Measurements from ENCODE around the gene MNT. TPM values are rescaled to one million over a fixed set of nuclear protein-coding genes. Genes with fewer than 3 reads are reported as not detected.

MNT gene
- total RNA-seq, 1 experiment from 2014 or later: 9.0 TPM

DNA sequence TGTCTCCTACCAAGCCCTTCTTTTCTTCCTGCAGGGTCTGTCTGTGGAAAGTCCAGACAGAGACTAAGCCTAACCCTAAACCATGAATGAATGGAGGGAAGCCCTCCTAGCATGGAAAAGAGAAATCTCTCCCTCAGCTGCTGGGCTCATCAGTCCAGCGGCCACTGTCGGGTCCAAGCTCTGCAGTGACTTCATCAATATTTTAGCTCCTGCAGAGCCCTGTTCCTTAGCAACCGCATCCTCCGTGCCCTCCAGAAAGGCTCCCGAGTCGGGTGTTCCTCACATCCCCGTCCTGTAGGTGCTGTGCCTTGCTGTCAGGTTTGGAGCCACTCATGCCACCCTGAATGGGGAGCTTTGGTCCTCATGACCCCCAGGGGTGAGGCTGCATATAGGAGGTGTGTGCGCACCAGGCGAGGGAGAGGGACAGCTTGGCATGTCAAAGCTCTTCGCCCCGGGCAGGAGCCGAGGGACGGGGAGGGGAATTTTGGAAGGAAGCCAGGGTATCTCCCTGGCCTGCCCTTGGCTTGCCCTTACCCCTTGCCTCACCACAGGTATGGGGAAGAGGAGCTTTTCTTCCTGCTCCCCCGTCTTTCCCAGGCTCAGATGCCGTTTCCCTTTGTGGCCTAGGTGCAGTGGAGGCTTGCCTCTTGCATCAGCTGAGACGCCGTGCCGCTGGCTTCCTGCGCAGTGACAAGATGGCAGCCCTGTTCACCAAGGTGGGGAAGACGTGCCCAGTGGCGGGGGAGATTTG lies 39.7 kb downstream of the MNT start:
- Histone ChIP-seq H3K36me3 (replicated peaks; ENCODE audit: control insufficient read depth, insufficient read depth, low read length) (peaks cover 2% of the 10 kb centered on the region), H3K27me3 (ENCODE audit: control insufficient read depth, insufficient read depth, low read length) (no peaks in the 10 kb centered on the region), H3K4me3 (ENCODE audit: insufficient read depth, low read depth, low read length) (no peak overlapping the region)
- no peak for DNase-seq

DNA sequence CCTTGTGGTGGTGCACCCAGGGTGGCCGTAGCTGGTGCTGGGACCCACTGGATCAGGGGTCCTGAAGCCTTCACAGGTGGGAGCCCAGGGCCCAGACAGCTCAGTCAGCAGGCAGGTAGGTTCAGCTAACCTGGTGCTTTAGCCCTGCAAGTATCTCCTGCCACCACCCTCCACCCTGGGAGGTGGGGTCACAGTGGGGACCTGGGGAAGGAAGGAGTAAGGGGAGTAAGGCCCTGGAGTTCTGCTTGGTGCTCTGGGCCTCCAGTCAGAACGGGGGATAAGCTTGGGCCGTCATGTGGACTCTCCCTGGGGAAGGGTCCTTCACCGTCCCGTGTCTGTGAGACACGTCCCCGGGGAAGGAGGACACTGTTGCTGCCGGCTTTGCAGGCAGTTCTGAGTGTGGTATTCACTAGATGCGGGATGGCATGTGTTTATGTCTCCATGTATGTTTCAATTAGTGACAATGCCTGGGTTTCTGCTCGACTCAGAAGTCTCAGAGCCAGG lies 42.9 kb downstream of the MNT start:
- Histone ChIP-seq H3K27me3 (ENCODE audit: control insufficient read depth, insufficient read depth, low read length) (no peaks in the 10 kb centered on the region), H3K4me3 (ENCODE audit: insufficient read depth, low read depth, low read length) (no peak overlapping the region), H3K36me3 (replicated peaks; ENCODE audit: control insufficient read depth, insufficient read depth, low read length) (no peaks in the 10 kb centered on the region)
- DNase-seq: no peak

DNA sequence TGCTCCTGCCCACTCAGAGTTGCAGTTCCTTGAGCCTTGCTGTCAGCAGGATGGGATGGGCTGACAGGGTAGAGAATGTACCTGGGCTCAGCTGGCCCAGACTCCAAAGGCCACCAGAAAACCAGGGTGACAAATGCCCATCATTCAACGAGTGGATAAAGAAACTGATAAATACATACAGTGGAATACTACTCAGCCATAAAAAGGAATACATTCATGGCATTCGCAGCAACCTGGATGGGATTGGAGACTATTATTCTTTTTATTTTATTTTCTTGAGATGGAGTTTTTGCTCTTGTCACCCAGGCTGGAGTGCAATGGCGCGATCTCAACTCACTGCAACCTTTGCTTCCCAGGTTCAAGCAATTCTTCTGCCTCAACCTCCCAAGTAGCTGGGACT lies 43.6 kb downstream of the MNT start:
- no peaks in the 10 kb centered on the region for H3K27me3 ChIP-seq (ENCODE audit: control insufficient read depth, insufficient read depth, low read length)
- no peak overlapping the region for H3K4me3 ChIP-seq (ENCODE audit: insufficient read depth, low read depth, low read length)
- no peak for DNase-seq
- H3K36me3 ChIP-seq (replicated peaks; ENCODE audit: control insufficient read depth, insufficient read depth, low read length): no peaks in the 10 kb centered on the region

DNA sequence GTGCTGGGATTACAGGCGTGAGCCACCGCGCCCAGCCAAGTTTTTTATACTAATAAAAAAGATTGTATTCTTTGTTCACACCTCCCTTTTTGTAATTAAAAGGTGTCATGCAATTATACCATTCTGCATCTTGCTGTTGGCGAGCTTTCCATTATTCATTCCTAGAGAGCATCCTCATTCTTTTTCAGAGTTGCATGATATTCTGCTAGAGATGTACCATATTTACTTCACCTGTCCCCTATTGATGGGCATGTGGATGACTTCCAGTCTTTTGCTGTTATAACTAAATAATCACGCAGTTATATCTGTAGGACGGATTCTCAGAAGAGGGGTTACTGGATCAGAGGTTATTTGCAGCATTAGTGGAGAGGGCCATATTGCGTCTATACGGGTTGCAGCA lies 46.5 kb downstream of the MNT start:
- Histone ChIP-seq H3K4me3 (ENCODE audit: insufficient read depth, low read depth, low read length) (no peak overlapping the region), H3K36me3 (replicated peaks; ENCODE audit: control insufficient read depth, insufficient read depth, low read length) (no peaks in the 10 kb centered on the region), H3K27me3 (ENCODE audit: control insufficient read depth, insufficient read depth, low read length) (no peaks in the 10 kb centered on the region)
- DNase-seq: no peak

DNA sequence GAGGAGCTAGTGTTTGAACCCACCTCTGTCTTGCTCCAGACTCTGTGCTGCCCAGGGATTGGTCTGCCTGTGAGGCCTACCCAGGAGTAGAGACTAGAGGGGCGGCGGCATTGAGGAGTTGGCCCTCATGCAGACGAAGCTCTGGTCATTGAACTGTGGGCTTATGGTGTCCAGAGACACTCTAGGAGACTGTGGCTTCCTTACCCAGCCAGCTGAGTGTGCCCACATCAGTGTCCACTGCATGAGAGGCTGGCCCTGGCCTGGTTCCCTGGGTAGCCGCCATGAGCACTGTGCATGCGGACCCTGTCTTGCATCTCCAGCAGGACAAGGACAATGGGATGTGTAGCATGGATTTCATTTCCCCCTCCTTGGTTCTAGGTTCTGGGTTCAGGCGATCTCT lies 49.6 kb downstream of the MNT start:
- Histone ChIP-seq H3K27me3 (ENCODE audit: control insufficient read depth, insufficient read depth, low read length) (no peaks in the 10 kb centered on the region), H3K36me3 (replicated peaks; ENCODE audit: control insufficient read depth, insufficient read depth, low read length) (no peaks in the 10 kb centered on the region)
- no peak for DNase-seq

DNA sequence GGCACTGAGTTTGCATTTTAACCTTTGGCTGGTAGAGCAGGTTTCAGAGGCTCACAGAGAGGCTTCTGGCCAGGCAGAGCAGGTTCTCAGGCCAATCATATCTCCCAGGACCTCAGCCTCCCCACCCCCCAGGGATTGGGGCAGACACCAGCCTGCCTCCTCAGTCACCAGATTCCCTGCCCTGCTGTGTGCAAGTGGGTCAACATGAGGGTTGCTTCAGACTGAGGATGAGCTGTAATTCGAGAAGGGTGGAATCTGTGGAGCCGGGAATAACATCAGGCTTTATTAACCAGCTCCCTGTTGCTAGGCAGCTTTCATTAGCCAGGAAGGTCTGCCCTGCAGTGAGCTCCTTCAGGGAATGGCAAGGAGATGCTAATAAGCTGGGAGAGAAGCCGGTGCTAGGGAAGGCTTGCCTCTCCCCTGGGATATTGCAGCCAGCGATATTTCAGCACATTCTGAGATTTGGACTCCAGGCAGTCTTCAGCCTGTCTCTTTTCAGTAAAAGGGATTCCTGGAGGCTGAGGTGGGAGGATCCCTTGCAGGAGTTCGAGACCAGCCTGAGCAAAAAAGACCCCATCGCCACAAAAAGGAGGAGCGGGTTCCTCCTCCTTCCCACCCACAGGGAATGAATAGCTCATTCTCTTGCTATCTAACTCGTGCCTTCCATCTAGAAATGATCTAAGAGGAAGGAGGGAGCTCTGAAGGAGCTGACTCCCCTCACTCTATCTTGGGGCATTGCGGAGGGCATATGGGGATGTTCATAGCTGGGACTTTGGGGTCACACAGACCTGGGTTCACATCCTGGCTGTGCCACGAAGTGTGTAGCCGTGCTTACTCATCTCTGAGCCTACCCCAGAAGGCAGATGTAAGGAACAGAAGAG lies 52.8 kb downstream of the MNT start:
- Histone ChIP-seq H3K27me3 (ENCODE audit: control insufficient read depth, insufficient read depth, low read length) (no peaks in the 10 kb centered on the region), H3K36me3 (replicated peaks; ENCODE audit: control insufficient read depth, insufficient read depth, low read length) (no peaks in the 10 kb centered on the region; the same call in 1 of the 2 replicates), H3K4me3 (ENCODE audit: insufficient read depth, low read depth, low read length) (no peak overlapping the region)
- DNase-seq: peak; percentile 92

More for the DNA sequence above, 49.6 kb downstream of the MNT start:
- H3K4me3 ChIP-seq (ENCODE audit: insufficient read depth, low read depth, low read length): no peak overlapping the region

DNA sequence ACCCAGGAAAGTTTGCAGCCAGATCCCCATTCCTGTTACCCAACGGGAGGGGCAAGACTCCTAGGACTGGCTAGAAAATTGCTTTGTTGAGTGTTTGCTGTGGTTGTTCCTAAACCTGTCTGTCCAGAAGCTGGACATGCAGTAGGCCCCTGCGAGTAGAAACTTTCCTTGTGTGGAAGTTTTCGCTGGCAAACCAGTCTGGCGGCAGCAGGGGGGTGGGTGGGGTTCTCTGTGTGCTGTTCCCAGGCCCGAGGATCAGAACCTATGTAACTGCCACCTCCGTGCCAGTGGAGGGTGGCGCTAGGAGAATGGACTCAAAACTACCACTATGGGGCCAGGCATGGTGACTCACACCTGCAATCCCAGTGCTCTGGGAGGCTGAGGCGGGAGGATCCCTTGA lies 54.4 kb downstream of the MNT start:
- Histone ChIP-seq H3K4me3 (ENCODE audit: insufficient read depth, low read depth, low read length) (no peak overlapping the region), H3K36me3 (replicated peaks; ENCODE audit: control insufficient read depth, insufficient read depth, low read length) (no peaks in the 10 kb centered on the region; the same call in 1 of the 2 replicates), H3K27me3 (ENCODE audit: control insufficient read depth, insufficient read depth, low read length) (no peaks in the 10 kb centered on the region)
- no peak for DNase-seq

DNA sequence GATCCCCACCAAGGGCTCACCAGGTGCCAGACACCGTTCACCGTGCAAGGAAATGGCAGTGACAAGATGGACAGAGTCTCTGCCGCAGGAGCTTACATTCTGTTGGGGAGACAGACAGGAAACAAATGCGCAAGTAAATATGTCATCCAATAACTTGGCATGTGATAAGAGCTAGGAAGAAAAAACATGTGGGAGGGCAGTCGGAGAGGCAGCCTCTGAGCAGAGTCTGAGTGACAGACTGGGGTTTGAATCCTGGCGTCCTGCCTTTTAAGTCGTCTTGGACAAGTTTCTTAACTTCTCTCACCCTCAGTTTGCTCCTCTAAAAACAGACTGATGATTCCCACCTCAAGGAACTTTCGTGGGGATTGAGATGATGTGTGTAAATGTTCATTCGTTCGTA lies 56.3 kb downstream of the MNT start:
- H3K27me3 ChIP-seq (ENCODE audit: control insufficient read depth, insufficient read depth, low read length): no peaks in the 10 kb centered on the region
- DNase-seq: no peak
- no peak overlapping the region for H3K4me3 ChIP-seq (ENCODE audit: insufficient read depth, low read depth, low read length)
- H3K36me3 ChIP-seq (replicated peaks; ENCODE audit: control insufficient read depth, insufficient read depth, low read length): no peaks in the 10 kb centered on the region; the same call in 1 of the 2 replicates

DNA sequence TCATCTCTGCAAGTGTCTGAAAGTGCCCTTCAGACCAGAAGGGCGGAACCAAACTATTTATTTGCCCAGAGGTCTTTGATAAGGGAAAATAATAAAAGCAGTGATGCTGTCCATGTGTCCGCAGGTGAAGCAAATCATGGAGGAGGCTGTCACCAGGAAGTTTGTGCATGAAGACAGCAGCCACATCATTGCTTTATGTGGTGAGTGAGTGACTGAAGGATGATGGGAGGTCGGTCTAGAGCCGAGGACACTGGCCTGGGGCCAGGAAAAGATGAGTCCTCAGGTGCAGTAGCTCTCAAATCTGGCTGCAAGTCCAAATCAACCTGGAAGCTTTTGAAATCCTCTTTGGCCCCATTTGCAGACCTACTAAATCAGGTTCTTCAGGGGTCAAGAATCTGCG lies 57.4 kb downstream of the MNT start:
- H3K4me3 ChIP-seq (ENCODE audit: insufficient read depth, low read depth, low read length): no peak overlapping the region
- DNase-seq: no peak
- H3K36me3 ChIP-seq (replicated peaks; ENCODE audit: control insufficient read depth, insufficient read depth, low read length): no peaks in the 10 kb centered on the region; the same call in 1 of the 2 replicates
- H3K27me3 ChIP-seq (ENCODE audit: control insufficient read depth, insufficient read depth, low read length): no peaks in the 10 kb centered on the region

DNA sequence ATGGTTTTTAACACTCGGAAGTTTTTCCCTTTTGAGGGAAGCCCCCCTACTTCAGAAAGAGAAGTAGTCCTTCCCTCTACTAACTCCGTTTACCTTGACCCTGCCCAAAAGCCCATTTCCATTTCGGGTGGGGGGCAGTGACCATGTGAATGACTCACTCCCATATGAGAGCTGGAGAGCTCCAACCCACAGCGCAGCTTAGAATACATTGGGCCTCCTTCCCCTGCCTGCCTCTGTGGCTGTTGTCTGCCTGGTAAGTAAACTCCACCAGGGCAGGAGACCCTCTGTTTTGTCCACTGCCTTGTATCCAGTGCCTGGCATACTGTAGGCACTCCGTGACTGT lies 62.6 kb downstream of the MNT start:
- peaks cover 20% of the 10 kb centered on the region for H3K36me3 ChIP-seq (replicated peaks; ENCODE audit: control insufficient read depth, insufficient read depth, low read length)
- DNase-seq: peak; percentile 73
- H3K27me3 ChIP-seq (ENCODE audit: control insufficient read depth, insufficient read depth, low read length): no peaks in the 10 kb centered on the region
- H3K4me3 ChIP-seq (ENCODE audit: insufficient read depth, low read depth, low read length): peak overlapping the region; percentile 92

DNA sequence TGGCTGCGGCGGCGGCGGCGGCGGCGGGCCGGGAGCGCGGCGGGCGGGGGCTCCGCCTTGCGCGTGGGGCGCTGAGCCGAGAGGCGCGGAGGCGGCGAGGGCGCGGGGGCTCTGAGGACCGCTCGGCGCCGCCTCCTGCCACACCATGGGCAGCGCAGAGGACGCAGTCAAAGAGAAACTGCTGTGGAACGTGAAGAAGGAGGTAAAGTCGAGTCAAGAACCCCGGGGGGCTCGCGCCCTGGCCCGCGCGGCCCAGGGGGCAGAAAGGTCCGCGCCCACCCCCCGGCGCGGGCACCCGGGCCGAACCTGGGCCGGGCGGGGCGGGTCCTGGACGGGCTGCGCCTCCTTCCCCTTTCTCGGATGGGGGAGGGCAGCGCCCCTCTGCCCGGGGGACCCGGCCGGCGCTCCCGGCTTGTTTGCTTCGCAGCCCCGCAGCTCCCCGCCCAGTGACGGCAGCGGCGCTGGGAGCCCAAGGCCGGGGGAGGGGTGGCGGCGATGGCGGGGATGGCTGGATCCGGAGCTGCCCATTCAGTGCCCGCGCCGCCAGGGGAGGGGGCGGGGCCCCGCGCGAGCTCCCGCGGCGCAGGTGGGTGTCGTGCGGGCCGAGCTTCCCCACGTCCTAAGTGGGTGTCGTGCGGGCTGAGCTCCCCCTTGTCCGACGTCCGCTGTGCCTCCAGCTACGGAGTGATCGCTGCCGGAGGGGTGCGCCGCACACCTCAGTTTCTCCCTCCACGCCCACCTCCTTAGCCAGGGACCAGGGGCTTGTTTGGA lies 63.1 kb downstream of the MNT start:
- peak; percentile 94 for DNase-seq
- H3K36me3 ChIP-seq (replicated peaks; ENCODE audit: control insufficient read depth, insufficient read depth, low read length): peaks cover 22% of the 10 kb centered on the region
- no peaks in the 10 kb centered on the region for H3K27me3 ChIP-seq (ENCODE audit: control insufficient read depth, insufficient read depth, low read length)
- peak overlapping the region; percentile 92 for H3K4me3 ChIP-seq (ENCODE audit: insufficient read depth, low read depth, low read length)

DNA sequence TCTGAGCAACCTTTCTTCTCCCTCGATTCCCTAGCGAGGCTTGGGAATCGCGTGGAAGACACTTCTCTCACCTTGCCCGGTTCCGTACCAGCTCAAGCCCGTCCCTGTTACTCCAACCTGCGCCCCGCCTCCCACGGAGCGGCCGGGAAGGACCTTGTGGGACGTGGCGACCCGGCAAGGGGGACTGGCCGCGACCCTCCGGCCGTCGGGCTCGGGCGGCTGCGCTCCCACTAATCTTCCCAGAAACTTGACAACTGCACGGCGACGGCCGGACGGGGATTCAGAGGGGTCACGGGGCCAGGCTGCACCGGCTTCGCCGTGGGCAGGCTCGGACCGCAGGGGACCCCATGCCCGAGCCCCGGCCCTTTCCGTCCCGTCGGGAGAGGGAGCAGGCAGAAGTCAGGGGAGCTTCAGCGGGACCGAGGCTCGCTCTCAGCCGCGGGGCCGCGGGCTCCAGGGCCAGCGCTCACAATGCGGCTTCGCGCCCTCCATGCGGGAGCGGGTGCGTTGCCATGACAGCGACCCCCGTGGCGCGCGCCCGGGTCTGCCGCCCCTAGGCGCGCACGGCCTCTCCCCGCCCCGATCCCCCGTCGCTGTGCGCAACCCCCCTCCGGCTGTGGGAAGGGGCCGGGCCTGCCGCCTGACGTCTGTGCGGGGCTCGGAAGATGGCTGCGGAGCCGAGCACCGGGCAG lies 63.9 kb downstream of the MNT start, which contains the start of gene SGSM2:
Gene SGSM2, plus strand, starts transcription at position 650 of the 692 bp plus-strand sequence. CDS start 188 bp downstream, outside the sequence.
- H3K4me3 ChIP-seq (ENCODE audit: insufficient read depth, low read depth, low read length): peak within 1 kb of the TSS; percentile 92
- peak; percentile 90 for DNase-seq
- H3K36me3 ChIP-seq (replicated peaks; ENCODE audit: control insufficient read depth, insufficient read depth, low read length): peaks cover 26% of the 10 kb centered on the region
- no peaks in the 10 kb centered on the region for H3K27me3 ChIP-seq (ENCODE audit: control insufficient read depth, insufficient read depth, low read length)

DNA sequence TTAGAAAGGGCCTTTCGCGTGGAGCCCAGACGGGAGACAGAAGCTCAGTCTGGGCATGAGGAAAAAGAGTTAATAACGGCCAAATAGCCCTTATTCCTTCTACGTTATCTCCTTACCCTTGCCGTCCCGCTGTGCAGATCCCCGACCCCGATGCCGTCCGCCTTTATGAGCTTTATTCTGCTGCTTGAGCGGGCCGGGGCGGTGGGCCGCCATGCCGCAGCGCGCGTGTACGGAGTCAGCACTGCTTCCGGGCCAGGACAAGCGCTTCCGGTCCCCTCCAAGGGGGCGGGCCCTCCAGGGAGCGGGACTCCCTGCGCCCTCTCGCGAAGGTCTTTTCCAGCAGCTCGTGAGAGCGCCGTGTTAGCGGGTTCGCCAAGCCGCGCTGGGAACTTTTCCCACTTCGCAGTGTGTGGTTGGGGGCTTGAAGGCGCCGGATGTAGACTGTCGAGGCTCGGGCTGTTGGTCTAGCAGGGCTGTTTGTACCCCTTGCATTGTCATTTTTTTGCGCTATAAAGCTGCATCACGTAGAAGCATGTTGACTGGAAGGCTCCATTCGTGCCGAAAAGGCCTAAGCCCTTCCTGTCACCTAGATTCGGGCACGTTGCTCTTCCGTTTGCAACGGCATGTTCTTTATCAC lies 64.5 kb downstream of the MNT start, which contains the start of gene TSR1:
Gene TSR1, minus strand, starts transcription at position 243 of the 637 bp plus-strand sequence. Its CDS starts 30 bp downstream, at position 213.
- peak within 1 kb of the TSS; percentile 92 for H3K4me3 ChIP-seq (ENCODE audit: insufficient read depth, low read depth, low read length)
- DNase-seq: peak; percentile 98
- H3K36me3 ChIP-seq (replicated peaks; ENCODE audit: control insufficient read depth, insufficient read depth, low read length): peaks cover 31% of the 10 kb centered on the region
- no peaks in the 10 kb centered on the region for H3K27me3 ChIP-seq (ENCODE audit: control insufficient read depth, insufficient read depth, low read length)
